Measurements from ENCODE around the gene TMEM200A. TPM values are rescaled to one million over a fixed set of nuclear protein-coding genes. Genes with fewer than 3 reads are reported as not detected.

TMEM200A gene
- total and polyA plus RNA-seq, 2 donors (not counting 3 experiments of a cell fraction or from before 2014, with no cell fraction given) = 0.58 to 0.75 TPM

DNA sequence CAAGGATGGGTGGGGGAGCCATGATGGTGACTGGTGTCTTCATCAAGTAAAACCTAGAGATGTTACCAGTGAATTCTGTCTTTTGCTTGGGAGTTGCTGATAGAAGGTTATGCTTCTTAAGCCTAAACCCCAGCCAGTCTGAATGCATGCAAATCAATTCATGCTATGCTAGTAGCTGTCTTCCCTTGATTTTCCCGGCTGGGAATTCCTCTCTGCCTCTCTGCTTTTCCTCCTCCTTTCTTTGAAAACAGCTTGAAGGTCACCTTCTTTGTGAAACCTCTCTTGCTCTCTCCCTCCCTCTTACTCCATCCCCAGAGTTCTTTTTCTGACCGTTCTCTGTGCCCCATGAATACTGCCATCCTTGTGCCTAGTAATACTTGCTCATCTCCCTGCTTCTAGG lies 58.9 kb downstream of the TMEM200A start:
- Histone ChIP-seq H3K27ac (ENCODE audit: insufficient read depth, low read depth, low read length) (no peak overlapping the region), H3K79me2 (ENCODE audit: control insufficient read depth, insufficient read depth, low read length) (no peaks in the 10 kb centered on the region)
- intact Hi-C loops (cut with micrococcal nuclease) = no loop called here

GRCh38 chr6:130425537-130425936 lies 59.7 kb downstream of the TMEM200A start:
- TF ChIP-seq CTCF (IDR thresholded peaks at IDR 0.05; ENCODE audit: extremely low read depth in 1 of 2, insufficient read depth in 1 of 2, low read depth in 1 of 2, low read length in 2 of 2) (no peak), EZH2 (IDR thresholded peaks at IDR 0.05; ENCODE audit: borderline replicate concordance, low read depth, low read length, severe bottlenecking) (no peak), POLR2AphosphoS5 (IDR thresholded peaks at IDR 0.05; ENCODE audit: insufficient read depth, low read depth, low read length) (no peak), GATA2 (IDR thresholded peaks at IDR 0.05; ENCODE audit: insufficient read depth, insufficient read length, low read depth, low read length) (no peak), MAX (IDR thresholded peaks at IDR 0.05; ENCODE audit: insufficient read depth, insufficient read length) (no peak), POLR2A (IDR thresholded peaks at IDR 0.05; ENCODE audit: low read depth, low read length) (no peak), JUN (IDR thresholded peaks at IDR 0.05; ENCODE audit: borderline replicate concordance, insufficient read depth, insufficient read length, low read depth) (no peak), FOS (IDR thresholded peaks at IDR 0.05; ENCODE audit: borderline replicate concordance, insufficient read depth, low read length) (no peak), MYC (IDR thresholded peaks at IDR 0.05; ENCODE audit: low read depth, low read length) (no peak)
- no peaks in the 10 kb centered on the region for H3K9me3 ChIP-seq (replicated peaks; ENCODE audit: control insufficient read depth, insufficient read depth, low read length)
- H3K4me3 ChIP-seq (replicated peaks in 1 of 3; ENCODE audit: insufficient read depth in 1 of 3, low read depth in 1 of 3, low read length in 3 of 3) = no peak overlapping the region
- no peaks in the 10 kb centered on the region for H3K9me1 ChIP-seq (replicated peaks; ENCODE audit: control insufficient read depth, extremely low read depth, insufficient read depth, low read length)
- no peaks in the 10 kb centered on the region for H4K20me1 ChIP-seq (replicated peaks; ENCODE audit: control insufficient read depth, extremely low read depth, insufficient read depth, low read length)
- no peak for FAIRE-seq
- no peak overlapping the region for H2AFZ ChIP-seq (ENCODE audit: low read depth, low read length)
- dilution Hi-C loops (cut with MboI; ENCODE audit: extremely low pct_ligation_motif_present, low sequenced_read_pairs) (no loop called here), intact Hi-C loops (cut with micrococcal nuclease) (no loop called here)
- no peaks in the 10 kb centered on the region for H3K36me3 ChIP-seq (ENCODE audit: control insufficient read depth in 2 of 2, extremely low read depth in 1 of 2, insufficient read depth in 2 of 2, low read length in 2 of 2)
- no peak overlapping the region for H3K9ac ChIP-seq (replicated peaks; ENCODE audit: extremely low read depth, insufficient read depth, low read length)
- H3K4me2 ChIP-seq (ENCODE audit: insufficient read depth, low read length) = no peak overlapping the region
- H3K27ac ChIP-seq (ENCODE audit: insufficient read depth, low read depth, low read length) = no peak overlapping the region
- no TSS peak for BruUV-seq (replicated peaks)
- H3K27me3 ChIP-seq (ENCODE audit: control insufficient read depth in 2 of 2, insufficient read depth in 2 of 2, low read length in 2 of 2) = no peaks in the 10 kb centered on the region
- H3K4me1 ChIP-seq (ENCODE audit: control insufficient read depth, extremely low read depth, insufficient read depth, low read length) = peaks cover 3% of the 10 kb centered on the region
- no peak for DNase-seq (ENCODE audit: low read depth, low spot score)
- H3K79me2 ChIP-seq (ENCODE audit: control insufficient read depth, insufficient read depth, low read length) = no peaks in the 10 kb centered on the region
- POLR2A ChIA-PET = no interaction called here
- CTCF ChIA-PET = interaction anchor here (1.2 kb wide), 1 partner anchor 41 kb away, joined by 3 read pairs; no protein-coding TSS in a partner anchor

More for the DNA sequence above, 58.9 kb downstream of the TMEM200A start:
- Histone ChIP-seq H3K9me1 (replicated peaks; ENCODE audit: control insufficient read depth, extremely low read depth, insufficient read depth, low read length) (no peaks in the 10 kb centered on the region), H3K27me3 (ENCODE audit: control insufficient read depth in 2 of 2, insufficient read depth in 2 of 2, low read length in 2 of 2) (no peaks in the 10 kb centered on the region), H3K4me3 (replicated peaks in 1 of 3; ENCODE audit: insufficient read depth in 1 of 3, low read depth in 1 of 3, low read length in 3 of 3) (no peak overlapping the region), H3K9me3 (replicated peaks; ENCODE audit: control insufficient read depth, insufficient read depth, low read length) (no peaks in the 10 kb centered on the region), H3K36me3 (ENCODE audit: control insufficient read depth in 2 of 2, extremely low read depth in 1 of 2, insufficient read depth in 2 of 2, low read length in 2 of 2) (no peaks in the 10 kb centered on the region), H3K9ac (replicated peaks; ENCODE audit: extremely low read depth, insufficient read depth, low read length) (no peak overlapping the region), H3K4me1 (ENCODE audit: control insufficient read depth, extremely low read depth, insufficient read depth, low read length) (peaks cover 3% of the 10 kb centered on the region), H3K4me2 (ENCODE audit: insufficient read depth, low read length) (no peak overlapping the region), H2AFZ (ENCODE audit: low read depth, low read length) (no peak overlapping the region), H4K20me1 (replicated peaks; ENCODE audit: control insufficient read depth, extremely low read depth, insufficient read depth, low read length) (no peaks in the 10 kb centered on the region)
- POLR2A ChIA-PET = no interaction called here
- no peak for TF ChIP-seq POLR2AphosphoS5 (IDR thresholded peaks at IDR 0.05; ENCODE audit: insufficient read depth, low read depth, low read length)
- no peak for TF ChIP-seq POLR2A (IDR thresholded peaks at IDR 0.05; ENCODE audit: low read depth, low read length)
- TF ChIP-seq MAX (IDR thresholded peaks at IDR 0.05; ENCODE audit: insufficient read depth, insufficient read length) = no peak
- no peak for TF ChIP-seq GATA2 (IDR thresholded peaks at IDR 0.05; ENCODE audit: insufficient read depth, insufficient read length, low read depth, low read length)
- dilution Hi-C loops (cut with MboI; ENCODE audit: extremely low pct_ligation_motif_present, low sequenced_read_pairs) = no loop called here
- FAIRE-seq (no peak), DNase-seq (ENCODE audit: low read depth, low spot score) (no peak)
- BruUV-seq (replicated peaks) = no TSS peak
- CTCF ChIA-PET = interaction anchor here (1.9 kb wide), 1 partner anchor 273 kb away, joined by 7 read pairs; no protein-coding TSS in a partner anchor

Measured in endothelial cell of umbilical vein (primary cell).